ENCODE data around the gene IBTK.
"Not testable (repeated sequence)": the region's sequence is repeated elsewhere in the genome, so short reads cannot be mapped to it uniquely, and the experiment has no call there.

IBTK gene, protein sequence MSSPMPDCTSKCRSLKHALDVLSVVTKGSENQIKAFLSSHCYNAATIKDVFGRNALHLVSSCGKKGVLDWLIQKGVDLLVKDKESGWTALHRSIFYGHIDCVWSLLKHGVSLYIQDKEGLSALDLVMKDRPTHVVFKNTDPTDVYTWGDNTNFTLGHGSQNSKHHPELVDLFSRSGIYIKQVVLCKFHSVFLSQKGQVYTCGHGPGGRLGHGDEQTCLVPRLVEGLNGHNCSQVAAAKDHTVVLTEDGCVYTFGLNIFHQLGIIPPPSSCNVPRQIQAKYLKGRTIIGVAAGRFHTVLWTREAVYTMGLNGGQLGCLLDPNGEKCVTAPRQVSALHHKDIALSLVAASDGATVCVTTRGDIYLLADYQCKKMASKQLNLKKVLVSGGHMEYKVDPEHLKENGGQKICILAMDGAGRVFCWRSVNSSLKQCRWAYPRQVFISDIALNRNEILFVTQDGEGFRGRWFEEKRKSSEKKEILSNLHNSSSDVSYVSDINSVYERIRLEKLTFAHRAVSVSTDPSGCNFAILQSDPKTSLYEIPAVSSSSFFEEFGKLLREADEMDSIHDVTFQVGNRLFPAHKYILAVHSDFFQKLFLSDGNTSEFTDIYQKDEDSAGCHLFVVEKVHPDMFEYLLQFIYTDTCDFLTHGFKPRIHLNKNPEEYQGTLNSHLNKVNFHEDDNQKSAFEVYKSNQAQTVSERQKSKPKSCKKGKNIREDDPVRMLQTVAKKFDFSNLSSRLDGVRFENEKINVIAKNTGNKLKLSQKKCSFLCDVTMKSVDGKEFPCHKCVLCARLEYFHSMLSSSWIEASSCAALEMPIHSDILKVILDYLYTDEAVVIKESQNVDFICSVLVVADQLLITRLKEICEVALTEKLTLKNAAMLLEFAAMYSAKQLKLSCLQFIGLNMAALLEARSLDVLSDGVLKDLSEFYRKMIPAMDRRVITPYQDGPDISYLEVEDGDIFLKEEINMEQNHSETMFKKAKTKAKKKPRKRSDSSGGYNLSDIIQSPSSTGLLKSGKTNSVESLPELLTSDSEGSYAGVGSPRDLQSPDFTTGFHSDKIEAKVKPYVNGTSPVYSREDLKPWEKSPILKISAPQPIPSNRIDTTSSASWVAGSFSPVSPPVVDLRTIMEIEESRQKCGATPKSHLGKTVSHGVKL (N-terminal part only)

DNA sequence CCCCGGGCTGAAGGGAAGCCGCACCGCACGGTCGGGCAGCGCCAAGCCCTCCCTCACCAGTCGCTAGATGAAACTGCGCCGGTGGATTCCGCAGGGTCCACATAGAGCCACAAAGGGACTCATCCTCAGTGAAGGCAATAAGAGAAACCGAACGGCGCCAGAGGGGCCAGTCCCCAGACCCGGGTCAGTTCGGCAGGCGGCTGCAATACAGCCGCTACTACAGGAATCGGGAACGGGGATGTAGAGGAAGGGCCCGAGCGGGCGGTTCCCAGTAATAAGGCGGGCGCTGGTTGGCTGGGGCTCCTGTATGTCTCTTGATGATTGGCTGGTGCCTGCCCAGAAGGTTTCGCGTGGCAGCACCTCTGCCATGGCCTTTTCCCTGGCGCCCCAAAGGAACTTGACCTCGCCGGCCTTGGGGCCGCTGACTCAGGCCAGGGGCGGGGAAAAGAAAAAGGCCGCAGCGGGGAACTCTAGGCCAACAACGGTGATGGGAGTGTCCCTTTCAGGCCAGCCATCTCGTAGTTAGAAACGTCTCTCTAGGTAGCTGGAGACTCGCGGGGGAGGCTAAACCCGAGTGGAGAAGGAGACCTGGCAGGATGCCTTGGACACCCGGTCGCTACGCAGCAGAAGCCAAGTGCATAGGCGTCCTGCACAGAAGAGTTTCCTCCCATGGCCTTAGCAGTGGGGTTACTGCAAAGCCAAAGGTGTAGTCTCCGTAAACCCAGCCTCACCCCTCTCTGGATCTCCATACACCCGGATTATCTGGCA, at the start of gene IBTK:
Gene IBTK (minus strand): TSS at position 240 of the 768 bp plus-strand sequence. CDS start 7,258 bp downstream, outside the sequence.
- peak; percentile 93 for DNase-seq

DNA sequence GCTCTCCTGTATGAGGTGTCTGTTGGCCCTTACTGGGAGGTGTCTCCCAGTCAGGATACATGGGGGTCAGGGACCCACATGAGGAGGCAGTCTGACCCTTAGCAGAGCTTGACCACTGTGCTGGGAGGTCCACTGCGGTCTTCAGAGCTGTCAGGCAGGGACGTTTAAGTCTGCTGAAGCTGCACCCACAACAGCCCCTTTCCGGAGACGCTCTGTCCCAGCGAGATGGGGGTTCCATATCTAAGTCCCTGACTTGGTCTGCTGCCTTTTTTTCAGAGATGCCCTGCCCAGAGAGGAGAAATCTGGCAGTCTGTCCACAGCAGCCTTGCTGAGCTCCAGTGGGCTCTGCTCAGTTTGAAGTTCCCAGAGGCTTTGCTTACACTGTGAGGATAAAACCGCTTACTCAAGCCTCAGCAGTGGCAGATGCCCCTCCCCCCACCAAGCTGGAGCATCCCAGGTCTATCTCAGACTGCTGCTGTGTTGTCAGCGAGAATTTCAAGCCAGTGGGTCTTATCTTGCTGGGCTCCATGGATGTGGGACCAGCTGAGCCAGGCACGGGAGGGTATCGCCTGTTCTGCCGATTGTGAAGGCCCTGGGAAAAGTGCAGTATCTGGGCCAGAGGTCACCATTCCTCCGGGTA, 36.3 kb upstream of the IBTK start:
- no peak for DNase-seq

DNA sequence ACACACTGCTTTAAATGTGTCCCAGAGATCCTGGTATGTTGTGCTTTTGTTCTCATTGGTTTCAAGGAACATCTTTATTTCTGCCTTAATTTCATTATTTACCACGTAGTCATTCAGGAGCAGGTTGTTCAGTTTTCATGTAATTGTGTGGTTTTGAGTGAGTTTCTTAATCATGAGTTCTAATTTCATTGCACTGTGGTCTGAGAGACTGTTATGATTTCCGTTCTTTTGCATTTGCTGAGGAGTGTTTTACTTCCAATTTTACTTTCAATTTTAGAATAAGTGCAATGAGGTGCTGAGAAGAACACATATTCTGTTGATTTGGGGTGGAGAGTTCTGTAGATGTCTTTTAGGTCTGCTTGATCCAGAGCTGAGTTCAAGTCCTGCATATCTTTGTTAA, 34.0 kb upstream of the IBTK start:
- not testable (repeated sequence) for DNase-seq

DNA sequence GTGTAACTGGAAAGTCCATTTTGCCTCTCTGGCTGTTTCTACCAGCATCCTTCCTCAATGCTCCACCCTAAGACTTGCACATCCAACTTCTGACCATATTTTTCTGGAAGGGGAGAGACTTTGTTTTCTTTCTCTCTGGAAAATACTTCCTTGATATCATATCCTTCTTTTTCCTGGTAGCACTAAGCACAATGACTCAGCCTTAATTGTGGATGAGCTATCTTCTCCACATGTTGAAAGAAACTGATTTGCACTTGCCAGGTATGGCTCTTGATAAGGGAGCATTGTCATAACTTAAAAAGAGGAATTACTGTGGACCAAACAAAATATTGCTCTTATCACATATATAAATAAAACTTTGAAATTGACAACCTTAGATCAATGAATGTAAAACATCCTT, 30.1 kb upstream of the IBTK start:
- no peak for DNase-seq

DNA sequence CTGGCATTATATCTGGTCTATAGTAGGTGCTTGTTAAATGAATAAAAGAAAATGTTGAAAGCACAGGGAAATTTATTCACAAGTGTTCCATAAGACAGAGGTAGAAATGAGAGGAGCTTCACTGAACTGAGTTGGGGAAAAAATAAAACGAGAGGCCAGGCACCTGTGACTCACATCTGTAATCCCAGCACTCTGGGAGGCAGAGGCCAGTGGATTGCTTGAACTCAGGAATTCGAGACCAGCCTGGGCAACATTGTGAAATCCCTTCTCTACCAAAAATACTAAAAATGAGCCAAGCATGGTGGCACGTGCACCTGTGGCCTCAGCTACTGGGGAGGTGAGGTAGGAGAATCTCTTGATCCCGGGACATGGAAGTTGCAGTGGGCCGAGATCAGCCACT, 28.1 kb upstream of the IBTK start:
- DNase-seq: no peak

DNA sequence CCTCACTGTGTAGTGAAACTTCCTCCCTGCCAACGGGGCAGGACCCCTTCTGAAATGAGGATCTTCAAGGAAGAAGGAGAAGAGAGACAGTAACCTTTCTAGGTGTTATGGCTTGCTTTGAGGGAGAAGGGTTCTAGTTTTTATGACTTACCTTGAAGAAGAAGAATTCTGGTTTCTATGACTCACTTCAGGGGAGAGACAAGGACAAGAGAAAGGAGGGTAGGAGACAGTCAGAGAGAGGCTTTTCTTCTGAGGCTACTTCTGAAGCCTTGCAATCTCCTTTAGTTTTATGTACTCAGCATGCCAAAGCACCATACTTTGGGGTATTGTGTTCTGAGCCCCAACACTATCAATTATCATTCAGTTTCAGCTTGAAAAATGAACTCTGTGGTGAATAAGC, 25.8 kb upstream of the IBTK start:
- no peak for DNase-seq

DNA sequence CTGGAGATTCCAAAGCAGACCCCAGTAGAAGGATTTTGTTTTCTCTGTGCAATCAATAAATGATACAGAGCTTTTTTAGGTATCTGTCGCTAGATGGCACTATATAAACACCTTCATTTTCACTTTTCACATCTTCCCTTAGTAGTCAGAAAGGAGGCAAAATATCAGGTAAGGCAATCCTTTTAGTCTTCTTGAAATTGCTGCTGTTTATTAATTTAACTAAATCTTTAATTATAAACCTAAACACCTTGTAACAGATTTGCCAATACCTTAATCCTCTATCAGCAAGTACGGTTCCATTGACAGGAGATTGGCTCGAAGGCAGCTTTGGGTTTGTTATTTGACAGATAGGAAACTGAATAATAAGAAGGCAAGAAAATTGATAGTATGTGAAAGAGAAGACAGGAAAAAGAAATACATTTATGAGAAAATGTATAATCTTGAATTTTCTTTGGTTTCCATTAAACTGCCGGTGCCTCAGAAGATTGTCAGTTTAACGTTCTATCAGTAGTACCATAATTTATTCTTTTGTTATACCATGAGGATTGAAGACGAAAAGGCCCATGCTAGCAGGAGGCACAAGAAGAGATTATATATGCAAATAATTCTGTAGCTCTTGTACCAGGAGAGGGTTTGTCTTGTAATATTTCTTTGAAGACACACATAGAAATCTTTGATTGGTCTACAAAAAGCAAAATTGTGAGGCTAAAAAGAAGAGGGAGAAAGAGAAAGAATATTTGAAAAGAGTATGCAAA, 23.5 kb upstream of the IBTK start:
- DNase-seq: no peak

DNA sequence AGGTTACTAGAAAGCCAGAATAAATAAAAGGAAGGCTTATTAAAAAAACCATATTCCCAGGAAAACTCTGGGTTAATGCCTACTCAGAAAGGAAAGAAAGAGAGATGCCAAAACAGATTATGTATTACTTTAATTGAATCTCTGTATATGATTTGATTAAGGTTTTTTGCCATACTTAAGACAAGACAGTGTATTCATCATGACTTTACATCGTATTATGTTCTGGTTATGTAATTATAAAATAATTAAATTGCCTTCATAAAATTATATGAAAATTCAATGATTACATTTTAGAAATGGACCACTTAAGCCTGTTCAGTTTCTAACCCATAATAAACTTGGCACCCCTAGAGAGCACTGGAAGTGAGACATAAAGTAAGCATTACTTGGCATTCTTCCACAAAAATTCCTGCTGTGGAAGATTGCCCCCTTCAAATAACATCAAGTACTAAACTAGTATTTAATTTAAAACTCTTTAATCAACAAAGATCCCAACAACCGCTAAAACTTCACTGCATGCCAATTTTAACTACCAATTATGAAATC, 20.8 kb upstream of the IBTK start:
- no peak for DNase-seq

DNA sequence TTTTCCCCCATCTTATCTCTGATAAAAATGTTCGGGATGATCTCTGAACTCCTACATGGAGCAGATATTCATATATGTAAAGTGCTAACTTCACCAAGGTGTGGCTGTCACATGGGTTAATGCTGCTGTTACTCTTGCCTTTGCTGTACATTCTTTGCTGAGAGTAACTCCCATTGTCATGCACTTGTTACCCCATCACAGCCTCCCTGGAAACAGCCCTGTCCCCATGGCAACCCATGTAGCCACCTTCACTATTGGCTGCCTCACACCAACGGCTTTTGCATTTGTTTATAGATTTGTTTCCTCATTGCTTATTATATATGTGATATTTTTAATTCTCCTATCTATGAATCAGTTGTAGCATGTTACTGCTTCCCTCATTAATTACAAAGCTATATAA, 17.3 kb upstream of the IBTK start:
- DNase-seq: no peak

DNA sequence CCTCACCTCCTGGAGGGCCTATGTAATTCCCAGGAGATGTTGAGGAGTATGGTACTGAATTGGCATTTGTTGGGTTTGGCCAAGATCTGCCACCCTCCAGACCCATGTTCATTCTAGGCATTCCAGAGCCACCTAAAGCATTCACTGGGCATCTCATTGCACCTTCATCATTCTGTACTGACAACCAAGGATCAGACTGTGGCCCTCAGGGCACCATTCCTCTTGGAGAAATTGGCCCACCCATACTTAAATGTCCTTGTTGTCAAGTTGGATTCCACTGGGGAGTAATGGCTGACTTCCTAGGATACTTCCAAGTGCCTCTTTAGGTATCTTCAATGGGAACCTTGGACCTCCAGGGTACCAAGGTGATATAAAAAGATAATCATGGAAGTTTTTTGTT, 16.8 kb upstream of the IBTK start:
- no peak for DNase-seq

DNA sequence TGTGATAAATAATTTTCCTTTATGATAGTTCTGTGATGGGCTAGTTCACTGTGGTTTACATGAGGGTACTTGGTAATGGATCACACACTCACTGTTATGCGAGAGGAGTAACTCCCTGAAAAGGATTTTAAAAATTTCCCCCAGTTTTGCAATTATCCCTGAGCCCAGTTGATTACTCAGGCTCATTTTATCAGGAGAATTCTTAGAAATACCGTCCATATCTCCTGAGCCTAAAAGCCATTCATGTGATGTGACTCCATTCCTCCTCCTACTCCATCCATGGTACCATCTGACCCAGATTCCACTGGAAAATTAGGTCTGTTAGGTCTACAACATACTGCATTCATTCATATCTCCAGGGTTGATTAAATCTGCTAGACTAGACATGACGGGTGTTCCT, 16.4 kb upstream of the IBTK start:
- DNase-seq: no peak

DNA sequence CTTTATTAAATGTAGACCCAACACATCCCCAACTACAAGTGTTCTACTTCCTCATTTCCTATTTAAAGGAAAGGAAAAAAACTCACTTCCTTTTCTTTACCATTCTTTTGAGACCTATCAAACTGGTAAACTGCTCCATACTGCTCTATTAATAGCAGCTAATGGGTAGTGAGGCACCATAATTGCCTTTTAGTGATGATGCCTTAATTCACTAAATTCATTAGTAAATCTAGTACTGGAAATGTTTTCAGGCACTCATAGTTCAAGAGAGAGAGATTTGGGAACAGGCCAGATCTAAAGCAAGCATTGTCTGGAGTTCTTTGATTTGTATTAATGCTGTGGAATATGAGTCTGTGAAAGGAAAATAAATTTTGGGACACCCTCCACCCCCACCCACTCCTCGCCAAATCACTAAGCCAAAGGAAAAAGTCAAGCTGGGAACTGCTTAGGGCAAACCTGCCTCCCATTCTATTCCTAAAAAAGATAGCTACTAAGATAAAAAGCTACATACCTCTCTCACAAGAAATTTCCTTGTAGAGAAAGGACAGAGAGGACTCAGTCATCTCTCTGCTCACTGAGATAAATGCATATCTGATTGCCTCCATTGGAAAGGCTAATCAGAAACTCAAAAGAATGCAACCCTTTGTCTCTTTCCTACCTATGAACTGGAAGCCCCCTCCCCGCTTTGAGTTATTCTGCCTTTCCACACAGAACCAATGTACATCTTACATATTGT, 13.6 kb upstream of the IBTK start:
- DNase-seq: no peak

DNA sequence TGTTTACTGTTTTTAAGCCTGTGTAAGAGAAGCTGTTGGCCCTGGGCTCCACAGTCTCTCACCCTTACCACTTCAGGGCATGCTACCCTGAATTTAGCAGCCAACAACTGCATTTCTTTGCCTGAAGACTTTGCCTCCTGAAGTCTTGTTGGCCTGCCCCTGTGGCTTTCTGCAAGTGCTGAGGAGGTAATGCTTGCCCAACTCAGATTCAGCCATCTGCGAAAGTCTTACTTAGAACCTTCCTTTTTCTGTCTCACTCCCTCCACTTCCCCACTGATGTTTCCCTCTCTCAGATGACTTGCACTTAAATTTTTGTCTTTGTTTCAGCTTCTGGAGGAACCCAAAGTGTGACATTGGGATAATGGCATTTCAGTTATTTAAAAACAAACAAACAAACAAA, 11.8 kb upstream of the IBTK start:
- no peak for DNase-seq

DNA sequence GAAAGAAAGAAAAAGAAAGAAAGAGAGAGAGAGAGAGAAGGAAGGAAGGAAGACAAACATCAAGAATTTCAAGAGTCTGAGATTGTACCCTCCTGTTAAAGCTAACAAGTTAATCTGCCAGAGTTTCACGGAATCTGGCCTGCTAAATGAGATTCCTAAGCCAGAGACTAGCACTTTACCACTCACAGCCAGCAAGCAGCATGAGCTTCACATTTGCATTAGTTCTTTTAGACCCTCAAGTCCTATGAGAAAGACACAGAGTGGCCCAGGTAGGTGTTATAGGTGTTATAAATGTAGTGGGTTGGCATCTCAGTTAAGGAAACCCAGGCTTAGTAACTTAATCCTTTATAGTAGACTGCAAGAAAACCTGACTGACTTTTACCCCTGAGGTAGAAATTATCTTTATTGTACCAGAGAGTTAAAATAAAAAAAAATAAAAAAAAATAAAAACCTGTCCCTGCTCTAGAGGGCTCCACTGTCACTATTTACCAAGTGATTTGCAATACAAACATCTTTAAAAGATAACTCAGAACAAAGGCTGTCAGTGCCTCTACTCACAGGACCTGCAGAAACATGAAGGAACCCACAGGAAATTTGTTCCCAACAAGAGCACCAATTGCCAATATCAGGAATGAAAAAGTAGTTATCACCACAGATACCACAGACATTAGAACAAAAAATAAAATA, 9.7 kb upstream of the IBTK start:
- no peak for DNase-seq

DNA sequence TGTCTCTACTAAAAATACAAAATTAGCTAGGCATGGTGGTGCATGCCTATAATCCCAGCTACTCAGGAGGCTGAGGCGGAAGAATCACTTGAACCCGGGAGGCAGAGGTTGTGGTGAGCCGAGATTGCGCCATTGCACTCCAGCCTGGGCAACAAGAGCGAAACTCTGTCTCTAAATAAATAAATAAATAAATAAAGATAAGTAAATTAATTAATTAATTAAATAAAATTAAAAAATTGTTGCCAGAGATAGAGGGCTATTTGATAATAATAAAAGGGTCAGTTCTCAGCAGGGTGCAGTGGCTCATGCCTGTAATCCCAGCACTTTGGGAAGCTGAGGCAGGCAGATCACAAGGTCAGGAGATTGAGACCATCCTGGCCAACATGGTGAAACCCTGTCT, 7.2 kb upstream of the IBTK start:
- not testable (repeated sequence) for DNase-seq

DNA sequence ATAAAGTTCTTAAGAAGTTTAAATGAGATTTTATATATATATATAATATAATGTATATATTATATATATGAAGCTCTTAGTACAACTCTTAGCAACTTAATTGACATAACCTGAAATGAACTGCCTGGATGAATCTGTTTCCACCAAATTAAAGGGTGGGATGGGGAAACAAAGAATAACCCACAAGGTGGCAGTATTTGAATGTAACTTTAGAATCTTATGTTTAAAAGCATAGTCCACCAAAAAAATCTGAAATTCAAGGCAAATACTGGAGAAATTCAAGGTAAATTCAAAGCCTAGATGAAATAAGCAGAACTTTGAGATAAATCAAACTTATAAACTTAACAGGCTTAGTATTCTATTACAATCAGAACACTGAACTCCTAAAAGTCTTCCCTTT, 4.4 kb upstream of the IBTK start:
- no peak for DNase-seq

DNA sequence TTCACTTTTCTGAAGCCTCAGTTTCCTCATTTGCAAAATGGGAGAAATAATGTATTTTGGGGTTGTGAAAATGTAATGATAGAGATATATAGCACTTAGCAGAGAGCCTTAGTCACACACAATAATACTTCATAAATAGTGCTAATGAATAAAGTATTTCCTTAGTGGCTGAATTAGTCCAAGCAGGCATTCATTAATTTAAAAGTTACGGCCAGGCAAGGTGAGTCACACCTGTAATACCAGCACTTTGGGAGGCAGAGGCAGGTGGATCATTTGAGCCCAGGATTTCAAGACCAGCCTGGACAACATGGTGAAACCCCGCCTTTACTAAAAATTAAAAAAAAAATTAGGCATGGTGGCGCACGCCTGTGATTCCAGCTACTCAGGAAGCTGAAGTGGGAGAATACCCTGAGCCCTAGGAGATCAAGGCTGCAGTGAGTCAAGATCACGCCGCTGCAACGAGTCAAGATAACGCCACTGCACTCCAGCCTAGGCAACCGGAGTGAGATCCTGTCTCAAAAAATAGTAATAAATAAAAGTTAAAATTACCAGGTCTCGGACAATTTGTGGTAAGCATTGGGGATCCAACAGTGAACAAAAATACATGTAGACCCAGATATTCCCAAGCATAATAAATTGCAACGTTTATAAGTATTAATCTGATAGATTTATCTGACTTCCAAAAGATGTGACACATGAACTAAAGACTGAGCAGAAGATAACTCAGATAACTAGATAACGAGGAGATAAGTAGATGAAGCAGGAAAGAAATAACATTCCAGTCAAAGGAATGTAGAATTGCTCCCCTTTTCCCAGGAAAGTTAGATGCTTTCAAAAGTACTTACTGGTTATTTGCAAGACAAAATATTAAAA, 2.1 kb upstream of the IBTK start:
- DNase-seq: no peak

DNA sequence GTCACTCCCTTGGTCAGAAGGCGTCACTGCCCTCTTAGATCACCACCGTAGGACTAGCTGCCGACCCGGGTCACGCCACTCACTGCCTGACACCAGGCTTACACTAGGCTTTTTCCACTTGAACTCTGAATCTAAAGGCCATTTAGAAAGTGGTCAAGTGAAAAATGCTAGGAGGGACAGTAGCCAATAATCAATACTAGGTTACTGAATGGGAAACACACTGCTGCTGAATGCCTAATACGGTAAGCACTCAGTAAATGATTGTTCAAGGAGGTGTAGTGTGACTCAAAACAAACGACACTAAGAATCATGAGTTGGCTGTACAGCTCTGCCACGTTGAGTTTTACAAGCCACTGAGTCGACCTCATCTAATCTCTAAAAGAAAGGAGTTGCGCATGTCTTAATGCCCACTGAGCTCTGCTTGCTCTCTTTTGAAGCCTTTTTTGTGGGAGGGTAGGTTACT, 760 bp upstream of the IBTK start:
- DNase-seq: no peak

Data from activated naive CD4-positive, alpha-beta T cell treated with Interleukin-2 at 50 U/mL for 16 hours (primary cell).